Panc1 (cell line): ENCODE data around the gene PEPD.

Experiments
- CTCF ChIP-seq: fragments of 450-650 bp; IDR thresholded peaks from 2 replicates; pipeline ENCODE4 v1.5.1; 2017; ENCODE audit warnings: mild to moderate bottlenecking
- POLR2AphosphoS5 ChIP-seq: IDR thresholded peaks from 2 replicates; pipeline ENCODE4 v1.6.1; 2012; ENCODE audit warnings: mild to moderate bottlenecking, low read depth, low read length, moderate library complexity
- REST ChIP-seq, 2 experiments: IDR thresholded peaks; 2 replicates each; pipeline ENCODE4 v1.6.1; 2011 to 2012; ENCODE audit warnings: low read depth in 2 of 2, control low read depth in 1 of 2, low read length in 1 of 2, mild to moderate bottlenecking in 1 of 2, moderate library complexity in 1 of 2; ENCODE audit not compliant: insufficient read depth in 1 of 2
- SIN3A ChIP-seq: IDR thresholded peaks from 2 replicates; pipeline ENCODE4 v1.6.1; 2012; ENCODE audit warnings: low read depth, mild to moderate bottlenecking, low read length, moderate library complexity, borderline replicate concordance; ENCODE audit not compliant: insufficient read depth
- TCF7L2 ChIP-seq: IDR thresholded peaks from 2 replicates; pipeline ENCODE4 v1.6.1; 2011; ENCODE audit warnings: mild to moderate bottlenecking, low read depth, low read length, inconsistent platforms

- TF ChIP-seq CTCF (no peak), REST (IDR thresholded peaks at IDR 0.05; ENCODE audit: insufficient read depth in 1 of 2, low read depth in 2 of 2, low read length in 1 of 2) (no peak), TCF7L2 (no peak), POLR2AphosphoS5 (no peak), SIN3A (no peak)
These were observed 35.6 kb upstream of the PEPD start for GRCh38 chr19:33557196-33557595.
